Medulla oblongata (tissue), 1 donor: ENCODE measurements around the gene TTYH2.
"Not testable (repeated sequence)": the region's sequence is repeated elsewhere in the genome, so short reads cannot be mapped to it uniquely, and the experiment has no call there.

ENCODE experiments used
- DNase-seq: peaks from one replicate; pipeline ENCODE4 v3.0.0-alpha.2; 2015; ENCODE audit errors: extremely low spot score

TTYH2 gene

GRCh38 chr17:74212913-74213791 lies at the start of gene TTYH2:
TTYH2 (plus strand) TSS chr17:74213571; CDS start chr17:74213588, 17 bp downstream.
- peak; percentile 98 for DNase-seq

- no peak for DNase-seq
These were observed 49.5 kb upstream of the TTYH2 start for GRCh38 chr17:74163836-74164235.

GRCh38 chr17:74164446-74165045 lies 48.8 kb upstream of the TTYH2 start:
- no peak for DNase-seq

GRCh38 chr17:74165797-74166365 lies 47.5 kb upstream of the TTYH2 start:
- no peak for DNase-seq

GRCh38 chr17:74170924-74171323 lies 42.4 kb upstream of the TTYH2 start:
- no peak for DNase-seq

- DNase-seq: no peak
These were observed 40.7 kb upstream of the TTYH2 start for GRCh38 chr17:74172700-74173099.

GRCh38 chr17:74176546-74177001 lies 36.8 kb upstream of the TTYH2 start:
- DNase-seq: peak; percentile 81

GRCh38 chr17:74177018-74177450 lies 36.3 kb upstream of the TTYH2 start:
- no peak for DNase-seq

GRCh38 chr17:74179576-74179975 lies 33.8 kb upstream of the TTYH2 start:
- DNase-seq: no peak

- no peak for DNase-seq
These were observed 33.0 kb upstream of the TTYH2 start for GRCh38 chr17:74180336-74180735.

- no peak for DNase-seq
These were observed 32.0 kb upstream of the TTYH2 start for GRCh38 chr17:74181341-74181740.

GRCh38 chr17:74182041-74182723 lies 31.2 kb upstream of the TTYH2 start:
- DNase-seq: no peak

GRCh38 chr17:74183411-74183810 lies 30.0 kb upstream of the TTYH2 start:
- DNase-seq: no peak

GRCh38 chr17:74185571-74186185 lies 27.7 kb upstream of the TTYH2 start:
- DNase-seq: no peak

GRCh38 chr17:74186498-74186897 lies 26.9 kb upstream of the TTYH2 start:
- DNase-seq: no peak

- DNase-seq: no peak
These were observed 25.6 kb upstream of the TTYH2 start for GRCh38 chr17:74187761-74188160.

GRCh38 chr17:74188687-74189086 lies 24.7 kb upstream of the TTYH2 start:
- not testable (repeated sequence) for DNase-seq

GRCh38 chr17:74190154-74190553 lies 23.2 kb upstream of the TTYH2 start:
- peak; percentile 73 for DNase-seq

- DNase-seq: no peak
These were observed 22.5 kb upstream of the TTYH2 start for GRCh38 chr17:74190807-74191406.

GRCh38 chr17:74192950-74193781 lies 20.2 kb upstream of the TTYH2 start:
- DNase-seq: peak; percentile 76
